ENCODE data around the gene KCNJ6.

KCNJ6 gene

GRCh38 chr21:37686991-37687810 lies 229.1 kb downstream of the KCNJ6 start:
- no peak overlapping the region for H3K27ac ChIP-seq
- no peaks in the 10 kb centered on the region for H3K36me3 ChIP-seq
- no peaks in the 10 kb centered on the region for H3K9me3 ChIP-seq (ENCODE audit: severe bottlenecking)
- H3K4me3 ChIP-seq (ENCODE audit: low read depth, low read length), result no peak overlapping the region
- H3K27me3 ChIP-seq (ENCODE audit: insufficient read depth, low read depth, severe bottlenecking), result no peaks in the 10 kb centered on the region
- TF ChIP-seq, protein P1, sequence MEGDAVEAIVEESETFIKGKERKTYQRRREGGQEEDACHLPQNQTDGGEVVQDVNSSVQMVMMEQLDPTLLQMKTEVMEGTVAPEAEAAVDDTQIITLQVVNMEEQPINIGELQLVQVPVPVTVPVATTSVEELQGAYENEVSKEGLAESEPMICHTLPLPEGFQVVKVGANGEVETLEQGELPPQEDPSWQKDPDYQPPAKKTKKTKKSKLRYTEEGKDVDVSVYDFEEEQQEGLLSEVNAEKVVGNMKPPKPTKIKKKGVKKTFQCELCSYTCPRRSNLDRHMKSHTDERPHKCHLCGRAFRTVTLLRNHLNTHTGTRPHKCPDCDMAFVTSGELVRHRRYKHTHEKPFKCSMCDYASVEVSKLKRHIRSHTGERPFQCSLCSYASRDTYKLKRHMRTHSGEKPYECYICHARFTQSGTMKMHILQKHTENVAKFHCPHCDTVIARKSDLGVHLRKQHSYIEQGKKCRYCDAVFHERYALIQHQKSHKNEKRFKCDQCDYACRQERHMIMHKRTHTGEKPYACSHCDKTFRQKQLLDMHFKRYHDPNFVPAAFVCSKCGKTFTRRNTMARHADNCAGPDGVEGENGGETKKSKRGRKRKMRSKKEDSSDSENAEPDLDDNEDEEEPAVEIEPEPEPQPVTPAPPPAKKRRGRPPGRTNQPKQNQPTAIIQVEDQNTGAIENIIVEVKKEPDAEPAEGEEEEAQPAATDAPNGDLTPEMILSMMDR (IDR thresholded peaks at IDR 0.05; ENCODE audit: low read depth, low read length), result no peak
- no peak for DNase-seq

DNA sequence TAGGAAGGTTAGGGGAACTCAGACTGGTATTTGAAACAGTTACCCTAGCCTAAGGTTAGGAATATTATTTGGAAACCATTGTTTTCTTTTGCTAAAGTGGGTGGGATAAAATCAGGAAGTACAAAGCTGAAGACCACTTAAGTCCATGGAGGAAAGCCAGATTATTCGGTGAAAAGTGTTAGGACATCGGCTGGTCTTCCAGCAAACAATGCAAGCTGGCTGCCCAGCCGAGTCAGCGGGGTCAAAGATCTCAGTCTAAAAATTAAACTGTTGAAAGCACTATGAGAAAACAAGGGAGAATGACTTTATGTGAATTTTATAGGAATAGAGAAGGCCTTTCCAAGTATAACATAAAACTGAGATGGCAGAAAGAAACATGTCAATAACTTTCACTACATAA lies 231.7 kb downstream of the KCNJ6 start:
- Histone ChIP-seq H3K27me3 (ENCODE audit: insufficient read depth, low read depth, severe bottlenecking) (no peaks in the 10 kb centered on the region), H3K27ac (no peak overlapping the region), H3K9me3 (ENCODE audit: severe bottlenecking) (no peaks in the 10 kb centered on the region), H3K36me3 (no peaks in the 10 kb centered on the region), H3K4me3 (ENCODE audit: low read depth, low read length) (no peak overlapping the region)
- TF ChIP-seq, protein P1 (IDR thresholded peaks at IDR 0.05; ENCODE audit: low read depth, low read length), result no peak
- no peak for DNase-seq

DNA sequence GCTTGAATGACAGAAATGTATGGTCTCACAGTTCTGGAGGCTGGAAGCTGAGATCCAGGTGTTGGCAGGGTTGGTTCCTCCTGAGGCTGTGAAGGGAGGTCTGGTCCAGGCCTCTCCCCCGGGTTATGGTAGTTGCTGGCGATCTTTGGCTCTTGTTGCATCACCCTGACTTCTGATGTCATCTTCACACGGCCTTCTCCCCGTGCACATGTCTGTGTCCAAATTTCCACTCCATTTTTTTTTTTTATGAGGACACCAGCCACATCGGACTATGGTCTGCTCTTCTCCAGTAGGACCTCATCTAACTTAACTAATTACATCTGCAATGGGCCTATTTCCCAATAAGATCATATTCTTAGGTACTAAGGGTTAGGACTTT lies 232.2 kb downstream of the KCNJ6 start:
- no peak for DNase-seq
- H3K9me3 ChIP-seq (ENCODE audit: severe bottlenecking), result no peaks in the 10 kb centered on the region
- H3K27me3 ChIP-seq (ENCODE audit: insufficient read depth, low read depth, severe bottlenecking), result no peaks in the 10 kb centered on the region
- H3K4me3 ChIP-seq (ENCODE audit: low read depth, low read length), result no peak overlapping the region
- TF ChIP-seq, protein P1 (IDR thresholded peaks at IDR 0.05; ENCODE audit: low read depth, low read length), result no peak
- H3K36me3 ChIP-seq, result no peaks in the 10 kb centered on the region
- no peak overlapping the region for H3K27ac ChIP-seq

DNA sequence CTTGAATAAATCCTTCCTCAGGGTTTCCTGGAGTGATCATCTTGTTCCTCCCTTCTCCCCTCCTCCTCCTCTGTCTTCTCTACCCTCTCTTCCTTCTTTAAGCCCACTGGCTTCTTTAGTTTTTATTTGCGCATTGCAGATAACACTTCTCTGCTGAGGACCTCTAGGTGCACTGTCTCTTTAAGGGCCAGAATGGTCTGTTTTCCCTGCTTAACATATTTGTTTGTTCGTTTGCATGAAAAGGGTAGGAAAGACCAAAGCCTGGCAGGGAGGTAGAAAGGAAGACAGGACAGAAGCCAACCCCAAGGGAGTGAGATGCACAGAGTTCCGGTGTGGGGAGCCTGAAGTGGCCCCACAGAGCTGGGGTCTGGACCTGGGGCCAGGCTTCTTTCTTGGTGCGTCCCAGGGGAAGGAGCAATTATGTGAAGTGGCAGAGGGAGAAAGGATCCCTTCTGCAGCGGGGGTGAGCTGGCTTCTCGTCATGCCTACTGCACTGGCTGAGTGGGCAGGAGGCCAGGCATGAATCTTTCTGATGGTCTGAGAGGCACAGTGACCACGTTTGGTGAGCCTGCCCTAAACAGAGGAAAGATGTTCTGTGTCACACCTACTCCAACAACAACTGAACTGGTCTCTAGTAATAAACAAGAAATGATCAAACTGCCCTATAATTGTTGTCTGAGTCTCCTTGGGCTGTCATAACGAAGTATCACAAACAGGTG lies 232.7 kb downstream of the KCNJ6 start:
- no peaks in the 10 kb centered on the region for H3K27me3 ChIP-seq (ENCODE audit: insufficient read depth, low read depth, severe bottlenecking)
- TF ChIP-seq, protein P1 (IDR thresholded peaks at IDR 0.05; ENCODE audit: low read depth, low read length), result no peak
- no peaks in the 10 kb centered on the region for H3K9me3 ChIP-seq (ENCODE audit: severe bottlenecking)
- no peak overlapping the region for H3K4me3 ChIP-seq (ENCODE audit: low read depth, low read length)
- H3K36me3 ChIP-seq, result no peaks in the 10 kb centered on the region
- no peak overlapping the region for H3K27ac ChIP-seq
- no peak for DNase-seq

GRCh38 chr21:37682966-37683365 lies 233.3 kb downstream of the KCNJ6 start:
- Histone ChIP-seq H3K36me3 (no peaks in the 10 kb centered on the region), H3K27me3 (ENCODE audit: insufficient read depth, low read depth, severe bottlenecking) (no peaks in the 10 kb centered on the region), H3K4me3 (ENCODE audit: low read depth, low read length) (no peak overlapping the region), H3K9me3 (ENCODE audit: severe bottlenecking) (no peaks in the 10 kb centered on the region), H3K27ac (no peak overlapping the region)
- no peak for DNase-seq
- TF ChIP-seq, protein P1 (IDR thresholded peaks at IDR 0.05; ENCODE audit: low read depth, low read length), result no peak
